ENCODE measurements around the gene ADGRL2. TPM values are rescaled to one million over a fixed set of nuclear protein-coding genes. Genes with fewer than 3 reads are reported as not detected.

ADGRL2 gene
- total RNA-seq, 1 donor from 2014 or later, result 25.1 TPM

GRCh38 chr1:81834268-81834667 lies 33.5 kb downstream of the ADGRL2 start:
- H3K36me3 ChIP-seq (ENCODE audit: control insufficient read depth, insufficient read depth, low read length), result no peaks in the 10 kb centered on the region
- TF ChIP-seq CTCF (IDR thresholded peaks at IDR 0.05; ENCODE audit: insufficient read depth, low read length, poor library complexity, severe bottlenecking), result no peak
- DNase-seq (ENCODE audit: low read depth), result no peak
- H3K27me3 ChIP-seq (ENCODE audit: control insufficient read depth, insufficient read depth, low read length), result no peaks in the 10 kb centered on the region
- H3K4me3 ChIP-seq (ENCODE audit: low read depth, low read length), result no peak overlapping the region

GRCh38 chr1:81834921-81835698 lies 34.4 kb downstream of the ADGRL2 start:
- no peak for DNase-seq (ENCODE audit: low read depth)
- no peak overlapping the region for H3K4me3 ChIP-seq (ENCODE audit: low read depth, low read length)
- no peaks in the 10 kb centered on the region for H3K36me3 ChIP-seq (ENCODE audit: control insufficient read depth, insufficient read depth, low read length)
- TF ChIP-seq CTCF (IDR thresholded peaks at IDR 0.05; ENCODE audit: insufficient read depth, low read length, poor library complexity, severe bottlenecking), result no peak
- no peaks in the 10 kb centered on the region for H3K27me3 ChIP-seq (ENCODE audit: control insufficient read depth, insufficient read depth, low read length)

GRCh38 chr1:81836007-81836626 lies 35.4 kb downstream of the ADGRL2 start:
- Histone ChIP-seq H3K27me3 (ENCODE audit: control insufficient read depth, insufficient read depth, low read length) (no peaks in the 10 kb centered on the region), H3K36me3 (ENCODE audit: control insufficient read depth, insufficient read depth, low read length) (no peaks in the 10 kb centered on the region)
- DNase-seq (ENCODE audit: low read depth), result no peak

GRCh38 chr1:81838600-81839218 lies 38.0 kb downstream of the ADGRL2 start:
- H3K36me3 ChIP-seq (ENCODE audit: control insufficient read depth, insufficient read depth, low read length), result no peaks in the 10 kb centered on the region
- TF ChIP-seq CTCF (IDR thresholded peaks at IDR 0.05; ENCODE audit: insufficient read depth, low read length, poor library complexity, severe bottlenecking), result no peak
- no peak overlapping the region for H3K4me3 ChIP-seq (ENCODE audit: low read depth, low read length)
- H3K27me3 ChIP-seq (ENCODE audit: control insufficient read depth, insufficient read depth, low read length), result no peaks in the 10 kb centered on the region
- no peak for DNase-seq (ENCODE audit: low read depth)

More at GRCh38 chr1:81836007-81836626, 35.4 kb downstream of the ADGRL2 start:
- no peak for TF ChIP-seq CTCF (IDR thresholded peaks at IDR 0.05; ENCODE audit: insufficient read depth, low read length, poor library complexity, severe bottlenecking)
- no peak overlapping the region for H3K4me3 ChIP-seq (ENCODE audit: low read depth, low read length)

- no peak for DNase-seq (ENCODE audit: low read depth)
- H3K27me3 ChIP-seq (ENCODE audit: control insufficient read depth, insufficient read depth, low read length), result no peaks in the 10 kb centered on the region
- no peak overlapping the region for H3K4me3 ChIP-seq (ENCODE audit: low read depth, low read length)
- H3K36me3 ChIP-seq (ENCODE audit: control insufficient read depth, insufficient read depth, low read length), result no peaks in the 10 kb centered on the region
- TF ChIP-seq CTCF (IDR thresholded peaks at IDR 0.05; ENCODE audit: insufficient read depth, low read length, poor library complexity, severe bottlenecking), result no peak
These were observed 40.1 kb downstream of the ADGRL2 start for GRCh38 chr1:81840805-81841204.
